Measurements from ENCODE around the gene FDCSP. TPM values are rescaled to one million over a fixed set of nuclear protein-coding genes. Genes with fewer than 3 reads are reported as not detected.

FDCSP gene
- total and polyA plus RNA-seq, 2 of the 13 experiments (the other 11 are each of a cell fraction or from before 2014, with no cell fraction given), result not detected

- Histone ChIP-seq H3K27me3 (ENCODE audit: control insufficient read depth in 1 of 2, insufficient read depth in 2 of 2, low read length in 2 of 2) (no peaks in the 10 kb centered on the region), H3K9ac (ENCODE audit: insufficient read depth, low read depth, low read length) (peak overlapping the region; percentile 65; the same call in 1 of the 2 replicates), H3K4me3 (replicated peaks in 1 of 3; ENCODE audit: insufficient read depth in 1 of 3, low read depth in 2 of 3, low read length in 3 of 3) (no peak overlapping the region), H2AFZ (ENCODE audit: low read length) (no peak overlapping the region), H3K27ac (ENCODE audit: extremely low read length, insufficient read depth, low read length) (peak overlapping the region; percentile 90), H3K36me3 (replicated peaks in 1 of 2; ENCODE audit: control insufficient read depth in 1 of 2, insufficient read depth in 2 of 2, low read length in 2 of 2) (no peaks in the 10 kb centered on the region), H3K79me2 (ENCODE audit: insufficient read depth, low read length) (no peaks in the 10 kb centered on the region), H3K9me3 (ENCODE audit: low read length) (no peaks in the 10 kb centered on the region), H3K4me1 (ENCODE audit: insufficient read depth, low read length) (peaks cover 73% of the 10 kb centered on the region), H3K4me2 (ENCODE audit: low read depth, low read length) (peak overlapping the region; percentile 62), H4K20me1 (ENCODE audit: insufficient read depth, low read length) (no peaks in the 10 kb centered on the region)
- ATAC-seq (peak; percentile 96), FAIRE-seq (peak; percentile 90), DNase-seq (ENCODE audit: low spot score) (peak; percentile 100)
- in situ Hi-C loops (cut with HindIII; ENCODE audit: extremely low pct_ligation_motif_present, low pct_unique_long_range_greater_than_20kb) (loop anchor here (5.0 to 10.0 kb wide), 2 partner anchors 298 to 350 kb away; no protein-coding TSS in a partner anchor), intact Hi-C loops (cut with micrococcal nuclease; ENCODE audit: unreplicated experiment) (loop anchor here (1.0 to 5.0 kb wide), 9 partner anchors 56 to 493 kb away; no protein-coding TSS in a partner anchor)
- POLR2A ChIA-PET, result interaction anchor here (0.9 to 2.2 kb wide), 4 partner anchors 19 to 359 kb away, joined by 3 to 12 read pairs (median 6); no protein-coding TSS in a partner anchor
- WGBS (ENCODE audit: low lambda C conversion rate), result 0% methylated on average over 2 of the region's 2 CpGs
- CTCF ChIA-PET (ENCODE audit: low intra/inter-chr PET ratio, low total read pairs), result no interaction called here
- BruUV-seq (replicated peaks), result no TSS peak
- TF ChIP-seq TMF1 (CRISPR knock-in tag; IDR thresholded peaks at IDR 0.05; ENCODE audit: low read depth) (no peak), NR2F2 (IDR thresholded peaks at IDR 0.05; ENCODE audit: borderline replicate concordance, low read depth) (peak; percentile 89), RARG (CRISPR knock-in tag; IDR thresholded peaks at IDR 0.05; ENCODE audit: low read depth) (no peak), ESRRA (CRISPR knock-in tag; IDR thresholded peaks at IDR 0.05; ENCODE audit: low read depth) (no peak; the same call in 1 of the 2 replicates), PCBP2 (optimal IDR thresholded peaks at IDR 0.05; ENCODE audit: low read depth, low read length, poor library complexity, severe bottlenecking) (no peak), POLR2G (IDR thresholded peaks at IDR 0.05; ENCODE audit: low read depth, low read length) (no peak; the same call in 1 of the 2 replicates), NCOA1 (CRISPR knock-in tag; IDR thresholded peaks at IDR 0.05) (peak; percentile 95), ZNF878 (CRISPR knock-in tag; IDR thresholded peaks at IDR 0.05) (peak; percentile 21; the same call in 1 of the 2 replicates), RFXAP (CRISPR knock-in tag; IDR thresholded peaks at IDR 0.05; ENCODE audit: borderline replicate concordance) (no peak), CBX5 (CRISPR knock-in tag; IDR thresholded peaks at IDR 0.05; ENCODE audit: borderline replicate concordance) (no peak), ZNF12 (CRISPR knock-in tag; IDR thresholded peaks at IDR 0.05) (no peak), ZKSCAN8 (CRISPR knock-in tag; IDR thresholded peaks at IDR 0.05; ENCODE audit: borderline replicate concordance) (peak; percentile 93), KAT8 (CRISPR knock-in tag; IDR thresholded peaks at IDR 0.05) (peak; percentile 69), TIGD3 (CRISPR knock-in tag; IDR thresholded peaks at IDR 0.05; ENCODE audit: borderline replicate concordance) (no peak), ZNF10 (CRISPR knock-in tag; IDR thresholded peaks at IDR 0.05; ENCODE audit: borderline replicate concordance, low read depth) (no peak), ZNF816 (CRISPR knock-in tag; IDR thresholded peaks at IDR 0.05; ENCODE audit: borderline replicate concordance) (no peak), HHEX (CRISPR knock-in tag; IDR thresholded peaks at IDR 0.05) (peak; percentile 36; the same call in 1 of the 2 replicates), ZNF777 (CRISPR knock-in tag; IDR thresholded peaks at IDR 0.05) (no peak), AHDC1 (CRISPR knock-in tag; IDR thresholded peaks at IDR 0.05; ENCODE audit: borderline replicate concordance) (peak; percentile 87)
Observed at GRCh38 chr4:70182517-70183167, 43.3 kb upstream of the FDCSP start.

Measured in HepG2 (cell line).